Right lung (tissue), 5 donors: ENCODE measurements around the gene DLGAP1. TPM values are rescaled to one million over a fixed set of nuclear protein-coding genes. Genes with fewer than 3 reads are reported as not detected.

Experiments
- DNase-seq, 2 donors: peaks; one replicate each; pipeline ENCODE4 v3.0.0-alpha.2; 2013
- polyA plus RNA-seq, 5 donors: library from polyadenylated mRNA; unstranded; fragments of 120-200 nt; gene quantifications; one replicate each; pipeline versions ENCODE4 v1.2.1 to v1.2.3, GENCODE V29; 2013; ENCODE audit warnings: inconsistent platforms in 1 of 5, low replicate concordance in 1 of 5; ENCODE audit not compliant: insufficient read length in 5 of 5, insufficient read depth in 1 of 5

The DLGAP1 gene
- polyA plus RNA-seq, 5 donors = 1.0 to 3.2 (median 2.0) TPM

- DNase-seq = no peak
Measured at GRCh38 chr18:3901811-3902210, 553.3 kb downstream of the DLGAP1 start.

GRCh38 chr18:3901042-3901441 lies 554.1 kb downstream of the DLGAP1 start:
- DNase-seq = no peak

GRCh38 chr18:3900327-3900726 lies 554.8 kb downstream of the DLGAP1 start:
- DNase-seq = no peak

DNA sequence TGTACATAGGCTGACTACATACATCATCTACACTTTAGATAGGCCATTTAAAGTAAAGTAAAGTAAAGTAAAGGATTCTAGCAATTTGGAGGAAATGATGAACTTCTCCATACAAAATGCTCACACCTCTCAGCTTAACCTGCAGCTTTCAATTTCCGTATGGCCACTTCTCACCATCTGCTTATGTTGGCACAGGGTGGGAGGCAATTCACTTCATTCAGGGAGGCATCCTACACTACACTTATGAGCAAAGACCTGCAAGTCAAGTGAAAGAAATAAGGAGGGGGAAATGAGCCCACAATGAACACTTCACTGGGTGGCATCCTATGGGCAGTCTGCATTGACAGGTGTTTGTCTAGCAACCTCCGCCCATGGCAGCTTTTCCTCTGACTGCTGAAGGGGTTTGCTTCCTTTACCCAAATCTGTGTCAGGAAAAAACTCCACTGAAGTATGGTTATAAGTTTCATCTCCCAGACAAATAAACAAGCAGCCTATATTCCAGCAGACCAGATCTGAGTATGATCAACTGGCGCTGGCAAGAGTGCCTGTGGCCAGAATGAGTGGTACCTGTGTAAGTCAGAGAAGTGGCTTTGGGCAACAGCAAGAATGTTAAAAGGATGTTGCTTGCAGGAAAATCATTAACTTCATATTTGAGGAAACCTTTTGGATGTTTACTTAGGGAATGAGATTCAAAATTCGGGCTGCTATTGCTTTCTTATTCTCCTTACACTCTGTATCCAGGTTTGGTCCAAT lies 556.1 kb downstream of the DLGAP1 start:
- DNase-seq = no peak

DNA sequence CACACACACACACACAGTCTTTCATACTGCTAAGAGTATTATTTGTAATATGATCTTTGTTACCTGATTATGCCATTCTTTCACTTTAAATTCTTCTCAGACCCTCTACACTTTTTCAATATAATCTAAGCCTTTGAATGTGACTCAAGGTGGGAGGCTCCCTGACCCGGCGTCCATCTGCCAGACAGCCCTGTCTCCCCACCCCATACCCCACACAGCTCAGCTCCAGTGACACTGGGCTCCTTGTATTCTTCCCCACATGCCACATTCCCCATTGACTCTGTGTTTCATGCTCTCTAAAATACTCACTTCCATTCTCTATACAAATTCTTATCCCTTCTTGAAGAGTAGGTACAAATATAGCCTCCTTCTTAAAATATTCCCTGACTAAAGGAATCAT lies 563.0 kb downstream of the DLGAP1 start:
- DNase-seq = no peak

DNA sequence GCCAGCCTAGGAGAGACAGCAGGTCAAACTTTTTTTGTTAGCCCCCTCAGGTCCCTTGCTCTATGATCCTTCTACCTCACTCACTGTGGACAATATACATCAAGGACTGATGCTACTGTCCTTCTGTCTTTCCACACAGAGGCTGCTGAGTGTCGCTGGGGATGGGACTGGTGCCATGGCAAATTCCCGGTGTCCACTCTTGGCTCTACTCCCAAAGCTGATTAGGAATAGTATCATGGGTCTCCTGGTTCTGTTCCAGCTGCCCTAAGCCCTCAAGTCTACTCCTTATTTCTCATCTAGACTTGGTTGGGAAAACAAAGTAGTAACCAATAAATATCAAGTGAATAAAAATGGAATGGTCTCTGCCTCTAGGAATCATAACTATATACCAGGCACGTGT lies 563.9 kb downstream of the DLGAP1 start:
- no peak for DNase-seq

GRCh38 chr18:3889803-3890202 lies 565.3 kb downstream of the DLGAP1 start:
- no peak for DNase-seq

- DNase-seq = no peak
Measured at GRCh38 chr18:3889121-3889520, 566.0 kb downstream of the DLGAP1 start.

DNA sequence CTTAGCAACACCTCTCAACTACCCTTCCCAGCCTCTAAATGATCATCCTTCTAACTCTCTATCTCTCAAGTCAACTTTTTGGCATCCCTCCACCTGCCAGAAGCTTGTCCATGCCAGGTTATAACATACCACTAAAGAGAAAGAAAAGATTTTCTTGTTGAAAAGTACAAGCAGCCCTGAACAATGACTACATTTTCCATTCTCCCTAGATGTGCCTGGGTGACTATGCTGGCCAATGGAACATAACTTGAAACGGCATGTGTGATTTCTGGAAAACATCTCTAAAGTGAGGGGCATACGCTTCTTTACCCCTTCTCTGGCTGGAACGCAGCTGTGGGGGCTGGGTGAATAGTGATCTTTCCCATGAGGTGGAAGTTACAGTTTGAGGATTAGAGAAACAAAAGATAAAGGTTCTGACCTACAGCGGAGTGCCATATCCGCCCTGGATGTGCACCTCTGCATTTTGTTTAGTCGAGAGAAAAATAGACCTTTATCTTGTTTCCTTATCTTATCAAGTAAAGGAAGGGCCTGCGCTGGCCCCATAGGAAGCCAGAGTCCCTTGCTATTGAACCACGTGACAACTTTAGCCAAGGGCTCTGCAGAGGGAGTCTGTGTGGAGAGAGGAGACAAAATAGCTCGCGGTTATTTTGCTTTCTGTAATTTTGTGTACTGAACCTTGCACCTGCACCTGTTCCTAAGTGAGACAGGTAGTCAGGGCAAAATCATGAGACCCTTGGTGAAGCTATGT lies 568.4 kb downstream of the DLGAP1 start:
- peak in 1 of 2 donors; percentile 14 for DNase-seq

GRCh38 chr18:3885209-3885792 lies 569.8 kb downstream of the DLGAP1 start:
- no peak for DNase-seq

- no peak for DNase-seq
Measured at GRCh38 chr18:3879836-3880120, 575.3 kb downstream of the DLGAP1 start.

- DNase-seq = no peak
Measured at GRCh38 chr18:3879114-3879835, 575.8 kb downstream of the DLGAP1 start.

GRCh38 chr18:3878401-3878800 lies 576.7 kb downstream of the DLGAP1 start:
- DNase-seq = no peak

GRCh38 chr18:3877678-3878077 lies 577.4 kb downstream of the DLGAP1 start:
- DNase-seq = no peak

DNA sequence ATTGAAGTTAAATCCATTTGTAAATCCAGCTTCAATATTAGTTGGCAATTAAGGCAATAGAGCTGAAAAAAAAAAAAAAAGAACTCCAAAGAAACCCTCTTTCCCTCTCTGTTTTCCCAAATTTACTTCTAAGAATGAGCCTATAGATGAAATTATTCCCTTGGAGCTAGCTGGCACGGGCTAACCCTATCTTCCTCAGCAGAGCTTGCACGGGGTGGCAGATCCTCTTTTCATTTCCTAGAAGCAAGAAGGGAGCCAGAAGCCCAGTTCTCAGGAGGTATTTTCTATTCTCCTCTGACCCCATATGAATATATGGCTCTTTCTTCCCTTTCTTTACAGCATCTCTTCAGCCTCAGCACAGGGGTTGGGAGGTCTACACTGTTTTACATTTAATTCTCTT lies 579.1 kb downstream of the DLGAP1 start:
- no peak for DNase-seq

DNA sequence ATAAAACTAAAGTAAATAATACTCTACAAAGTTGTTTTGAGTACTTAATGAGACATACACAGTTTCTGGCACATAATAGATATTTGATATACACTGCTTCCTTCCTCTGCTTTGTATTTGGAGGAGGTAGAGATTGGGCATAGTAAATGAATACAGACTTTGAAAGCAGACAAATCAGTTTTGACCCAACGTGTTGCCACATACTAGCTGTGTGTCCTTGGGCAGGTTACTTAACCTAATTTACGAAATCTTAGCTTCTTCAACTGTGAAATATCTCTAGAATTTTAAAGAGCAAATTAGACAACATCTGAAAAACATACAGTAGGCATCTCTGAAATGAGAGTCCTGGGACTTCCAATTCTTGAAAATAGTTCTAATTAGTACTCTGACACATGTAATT lies 579.7 kb downstream of the DLGAP1 start:
- DNase-seq = no peak

GRCh38 chr18:3874581-3874980 lies 580.5 kb downstream of the DLGAP1 start:
- DNase-seq = no peak

GRCh38 chr18:3874125-3874524 lies 581.0 kb downstream of the DLGAP1 start:
- DNase-seq = no peak

GRCh38 chr18:3873698-3874097 lies 581.4 kb downstream of the DLGAP1 start:
- DNase-seq = no peak

DNA sequence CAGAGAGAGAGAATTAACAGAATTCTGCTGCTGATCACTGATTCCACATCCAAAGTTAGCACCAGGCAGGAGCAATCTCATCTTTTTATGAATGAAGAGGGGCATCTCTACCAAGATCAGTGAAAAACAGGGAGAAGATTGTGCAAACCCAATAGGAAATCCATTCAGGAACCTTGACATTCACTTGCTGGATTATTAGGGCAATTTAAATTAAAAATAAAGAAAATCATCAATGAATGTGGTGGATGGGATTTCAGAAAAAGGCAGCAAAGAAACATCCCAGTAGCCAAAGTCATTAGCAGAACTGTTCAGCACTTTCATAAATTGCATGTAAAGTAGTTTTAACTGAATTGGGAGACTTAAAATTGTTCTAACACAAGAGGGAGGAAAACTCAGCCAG lies 581.9 kb downstream of the DLGAP1 start:
- no peak for DNase-seq

DNA sequence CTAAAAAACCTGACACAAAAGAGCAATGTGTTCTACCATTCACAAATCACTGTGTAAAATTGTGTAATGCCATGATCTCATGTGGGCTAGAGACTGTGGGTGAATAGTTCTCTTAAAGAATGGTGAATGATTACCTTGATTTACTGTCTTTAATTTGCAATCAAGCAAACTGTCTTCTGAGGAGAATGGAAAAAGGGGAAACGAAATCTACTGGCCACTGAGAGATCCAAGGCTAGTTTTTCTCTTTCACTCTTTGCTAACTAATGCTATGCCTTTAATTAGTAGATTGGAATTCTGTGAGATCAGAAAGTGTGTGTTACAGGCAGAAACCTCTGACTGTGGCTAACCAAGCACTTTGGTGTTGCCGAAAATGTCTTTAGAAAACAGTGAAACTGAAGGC lies 582.5 kb downstream of the DLGAP1 start:
- no peak for DNase-seq

- DNase-seq = no peak
Measured at GRCh38 chr18:3871687-3872086, 583.4 kb downstream of the DLGAP1 start.

GRCh38 chr18:3870914-3871313 lies 584.2 kb downstream of the DLGAP1 start:
- no peak for DNase-seq
